WTC11 (cell line): ENCODE results near the gene COL20A1. TPM values are rescaled to one million over a fixed set of nuclear protein-coding genes. Genes with fewer than 3 reads are reported as not detected.

Source experiments
- ATAC-seq: fragments of 200-7000 bp; cut with Tn5 transposase; 2 replicates; pipeline ENCODE4 v1.10.0; 2021; ENCODE audit warnings: mild to moderate bottlenecking, moderate library complexity
- CTCF ChIA-PET: fragments of 300-600 bp; sonication (Branson Sonifier 250); formaldehyde crosslinking; loops from one replicate; lab custom pipeline; 2021; ENCODE audit warnings: antibody characterized with exemption; lab: Charles Lee
- POLR2A ChIA-PET: fragments of 350-600 bp; sonication (Branson Sonifier 250); formaldehyde crosslinking; loops from one replicate; lab custom pipeline; 2021; ENCODE audit warnings: antibody characterized with exemption; lab: Charles Lee
- DNase-seq: peaks from one replicate; pipeline ENCODE4 v3.0.0; 2021; ENCODE audit warnings: low spot score
- H3K27ac Mint-ChIP-seq: 2 replicates; pipeline ENCODE4 v1.8.0; 2021; ENCODE audit warnings: mixed read lengths
- H3K27me3 Mint-ChIP-seq: 2 replicates; pipeline ENCODE4 v1.8.0; 2021; ENCODE audit warnings: low read depth, mild to moderate bottlenecking, moderate library complexity, mixed read lengths
- H3K36me3 Mint-ChIP-seq: 2 replicates; pipeline ENCODE4 v1.8.0; 2021; ENCODE audit warnings: mixed read lengths
- H3K4me1 Mint-ChIP-seq: 2 replicates; pipeline ENCODE4 v1.8.0; 2022; ENCODE audit warnings: mixed read lengths
- H3K4me3 Mint-ChIP-seq: 2 replicates; pipeline ENCODE4 v1.8.0; 2021; ENCODE audit warnings: mild to moderate bottlenecking, moderate library complexity, mixed read lengths
- H3K9me3 Mint-ChIP-seq: 2 replicates; pipeline ENCODE4 v1.8.0; 2021; ENCODE audit warnings: mixed read lengths
- ATF1 ChIP-seq: sonication (generic); formaldehyde crosslinking; IDR thresholded peaks from 2 replicates; pipeline ENCODE4 v1.8.1; 2023; ENCODE audit warnings: mild to moderate bottlenecking, moderate library complexity, missing genetic modification reagents
- EMX1 ChIP-seq: fragments of 250-450 bp; sonication (Bioruptor Pico); IDR thresholded peaks from 2 replicates; pipeline ENCODE4 v1.8.0; 2021; ENCODE audit warnings: mild to moderate bottlenecking
- ESRRA ChIP-seq: sonication (generic); formaldehyde crosslinking; IDR thresholded peaks from 2 replicates; pipeline ENCODE4 v1.8.1; 2022; ENCODE audit warnings: mild to moderate bottlenecking, missing genetic modification reagents, borderline replicate concordance
- FOXJ3 ChIP-seq: sonication (generic); formaldehyde crosslinking; IDR thresholded peaks from 2 replicates; pipeline ENCODE4 v1.9.0; 2021; ENCODE audit warnings: missing genetic modification reagents, mild to moderate bottlenecking, borderline replicate concordance
- FOXP4 ChIP-seq: sonication (generic); formaldehyde crosslinking; IDR thresholded peaks from 2 replicates; pipeline ENCODE4 v1.8.0; 2022; ENCODE audit warnings: mild to moderate bottlenecking, missing genetic modification reagents
- NFE2L1 ChIP-seq: sonication (generic); formaldehyde crosslinking; IDR thresholded peaks from 2 replicates; pipeline ENCODE4 v1.8.1; 2023; ENCODE audit warnings: missing genetic modification reagents
- PREB ChIP-seq: sonication (generic); formaldehyde crosslinking; IDR thresholded peaks from 2 replicates; pipeline ENCODE4 v1.8.1; 2022; ENCODE audit warnings: mild to moderate bottlenecking, missing genetic modification reagents, moderate library complexity, borderline replicate concordance
- ZNF138 ChIP-seq: sonication (generic); formaldehyde crosslinking; conservative IDR thresholded peaks from 2 replicates; pipeline ENCODE4 v1.8.1; 2022; ENCODE audit warnings: mild to moderate bottlenecking, moderate library complexity, missing genetic modification reagents
- ZNF281 ChIP-seq: sonication (generic); formaldehyde crosslinking; IDR thresholded peaks from 2 replicates; pipeline ENCODE4 v1.8.0; 2023; ENCODE audit warnings: mild to moderate bottlenecking, missing genetic modification reagents
- ZNF317 ChIP-seq: sonication (generic); formaldehyde crosslinking; IDR thresholded peaks from 2 replicates; pipeline ENCODE4 v1.8.1; 2023; ENCODE audit warnings: low read depth, mild to moderate bottlenecking, moderate library complexity, missing genetic modification reagents, borderline replicate concordance
- ZNF396 ChIP-seq: fragments of 250-450 bp; sonication (Bioruptor Pico); IDR thresholded peaks from 2 replicates; pipeline ENCODE4 v1.8.0; 2021; ENCODE audit warnings: mild to moderate bottlenecking, moderate library complexity, borderline replicate concordance
- ZNF416 ChIP-seq: fragments of 250-450 bp; sonication (Bioruptor Pico); IDR thresholded peaks from 2 replicates; pipeline ENCODE4 v1.9.0; 2021; ENCODE audit warnings: mild to moderate bottlenecking, inconsistent platforms
- total RNA-seq: library from RNA; stranded (reverse); gene quantifications from 3 replicates; pipeline ENCODE4 v1.2.3, GENCODE V29; 2021
- TF ChIP-seq, protein P1 (sequence below): fragments of 250-450 bp; sonication (Bioruptor Pico); IDR thresholded peaks from 2 replicates; pipeline ENCODE4 v1.9.0; 2021; ENCODE audit warnings: mild to moderate bottlenecking
- TF ChIP-seq, protein P2 (sequence below): sonication (generic); formaldehyde crosslinking; IDR thresholded peaks from 2 replicates; pipeline ENCODE4 v1.8.0; 2023; ENCODE audit warnings: missing genetic modification reagents
- TF ChIP-seq, protein P3 (sequence below): sonication (generic); formaldehyde crosslinking; conservative IDR thresholded peaks from 2 replicates; pipeline ENCODE4 v1.8.1; 2023; ENCODE audit warnings: mild to moderate bottlenecking, low read depth, missing genetic modification reagents, moderate library complexity
- TF ChIP-seq, protein P4 (sequence below): fragments of 200-600 bp; IDR thresholded peaks from 2 replicates; pipeline ENCODE4 v1.8.0; 2022; ENCODE audit warnings: antibody characterized with exemption
- TF ChIP-seq, protein P5 (sequence below): sonication (generic); formaldehyde crosslinking; IDR thresholded peaks from 2 replicates; pipeline ENCODE4 v1.8.0; 2022; ENCODE audit warnings: mild to moderate bottlenecking, missing genetic modification reagents

The COL20A1 gene
- total RNA-seq, 1 experiment from 2014 or later = 1.3 TPM

- H3K27ac Mint-ChIP-seq = no peak overlapping the region
- POLR2A ChIA-PET = interaction anchor here (1.2 kb wide), 1 partner anchor 72 kb away, joined by 3 read pairs; no protein-coding TSS in a partner anchor
- no peak for TF ChIP-seq NFE2L1 (CRISPR knock-in tag)
- no peak for TF ChIP-seq ATF1
- TF ChIP-seq, protein P1, sequence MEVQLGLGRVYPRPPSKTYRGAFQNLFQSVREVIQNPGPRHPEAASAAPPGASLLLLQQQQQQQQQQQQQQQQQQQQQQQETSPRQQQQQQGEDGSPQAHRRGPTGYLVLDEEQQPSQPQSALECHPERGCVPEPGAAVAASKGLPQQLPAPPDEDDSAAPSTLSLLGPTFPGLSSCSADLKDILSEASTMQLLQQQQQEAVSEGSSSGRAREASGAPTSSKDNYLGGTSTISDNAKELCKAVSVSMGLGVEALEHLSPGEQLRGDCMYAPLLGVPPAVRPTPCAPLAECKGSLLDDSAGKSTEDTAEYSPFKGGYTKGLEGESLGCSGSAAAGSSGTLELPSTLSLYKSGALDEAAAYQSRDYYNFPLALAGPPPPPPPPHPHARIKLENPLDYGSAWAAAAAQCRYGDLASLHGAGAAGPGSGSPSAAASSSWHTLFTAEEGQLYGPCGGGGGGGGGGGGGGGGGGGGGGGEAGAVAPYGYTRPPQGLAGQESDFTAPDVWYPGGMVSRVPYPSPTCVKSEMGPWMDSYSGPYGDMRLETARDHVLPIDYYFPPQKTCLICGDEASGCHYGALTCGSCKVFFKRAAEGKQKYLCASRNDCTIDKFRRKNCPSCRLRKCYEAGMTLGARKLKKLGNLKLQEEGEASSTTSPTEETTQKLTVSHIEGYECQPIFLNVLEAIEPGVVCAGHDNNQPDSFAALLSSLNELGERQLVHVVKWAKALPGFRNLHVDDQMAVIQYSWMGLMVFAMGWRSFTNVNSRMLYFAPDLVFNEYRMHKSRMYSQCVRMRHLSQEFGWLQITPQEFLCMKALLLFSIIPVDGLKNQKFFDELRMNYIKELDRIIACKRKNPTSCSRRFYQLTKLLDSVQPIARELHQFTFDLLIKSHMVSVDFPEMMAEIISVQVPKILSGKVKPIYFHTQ = no peak
- no peak for TF ChIP-seq ZNF138 (CRISPR knock-in tag)
- TF ChIP-seq, protein P2, sequence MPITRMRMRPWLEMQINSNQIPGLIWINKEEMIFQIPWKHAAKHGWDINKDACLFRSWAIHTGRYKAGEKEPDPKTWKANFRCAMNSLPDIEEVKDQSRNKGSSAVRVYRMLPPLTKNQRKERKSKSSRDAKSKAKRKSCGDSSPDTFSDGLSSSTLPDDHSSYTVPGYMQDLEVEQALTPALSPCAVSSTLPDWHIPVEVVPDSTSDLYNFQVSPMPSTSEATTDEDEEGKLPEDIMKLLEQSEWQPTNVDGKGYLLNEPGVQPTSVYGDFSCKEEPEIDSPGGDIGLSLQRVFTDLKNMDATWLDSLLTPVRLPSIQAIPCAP (CRISPR knock-in tag) = no peak
- TF ChIP-seq ZNF317 (CRISPR knock-in tag) = no peak
- no peak for TF ChIP-seq FOXJ3 (CRISPR knock-in tag)
- no peak for TF ChIP-seq EMX1 (CRISPR knock-in tag)
- TF ChIP-seq PREB = no peak
- TF ChIP-seq ESRRA (CRISPR knock-in tag) = no peak
- TF ChIP-seq ZNF416 = no peak
- TF ChIP-seq FOXP4 = no peak
- TF ChIP-seq ZNF396 (CRISPR knock-in tag) = no peak
- TF ChIP-seq, protein P3, sequence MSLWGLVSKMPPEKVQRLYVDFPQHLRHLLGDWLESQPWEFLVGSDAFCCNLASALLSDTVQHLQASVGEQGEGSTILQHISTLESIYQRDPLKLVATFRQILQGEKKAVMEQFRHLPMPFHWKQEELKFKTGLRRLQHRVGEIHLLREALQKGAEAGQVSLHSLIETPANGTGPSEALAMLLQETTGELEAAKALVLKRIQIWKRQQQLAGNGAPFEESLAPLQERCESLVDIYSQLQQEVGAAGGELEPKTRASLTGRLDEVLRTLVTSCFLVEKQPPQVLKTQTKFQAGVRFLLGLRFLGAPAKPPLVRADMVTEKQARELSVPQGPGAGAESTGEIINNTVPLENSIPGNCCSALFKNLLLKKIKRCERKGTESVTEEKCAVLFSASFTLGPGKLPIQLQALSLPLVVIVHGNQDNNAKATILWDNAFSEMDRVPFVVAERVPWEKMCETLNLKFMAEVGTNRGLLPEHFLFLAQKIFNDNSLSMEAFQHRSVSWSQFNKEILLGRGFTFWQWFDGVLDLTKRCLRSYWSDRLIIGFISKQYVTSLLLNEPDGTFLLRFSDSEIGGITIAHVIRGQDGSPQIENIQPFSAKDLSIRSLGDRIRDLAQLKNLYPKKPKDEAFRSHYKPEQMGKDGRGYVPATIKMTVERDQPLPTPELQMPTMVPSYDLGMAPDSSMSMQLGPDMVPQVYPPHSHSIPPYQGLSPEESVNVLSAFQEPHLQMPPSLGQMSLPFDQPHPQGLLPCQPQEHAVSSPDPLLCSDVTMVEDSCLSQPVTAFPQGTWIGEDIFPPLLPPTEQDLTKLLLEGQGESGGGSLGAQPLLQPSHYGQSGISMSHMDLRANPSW (CRISPR knock-in tag) = no peak
- H3K27me3 Mint-ChIP-seq = peaks cover 51% of the 10 kb centered on the region
- CTCF ChIA-PET = interaction anchor here (1.3 to 7.2 kb wide), 5 partner anchors 9 to 219 kb away, joined by 3 to 173 read pairs (median 5); partner anchors contain the start of gene BIRC7
- H3K9me3 Mint-ChIP-seq = no peaks in the 10 kb centered on the region
- no peaks in the 10 kb centered on the region for H3K36me3 Mint-ChIP-seq
- no peak overlapping the region for H3K4me3 Mint-ChIP-seq
- DNase-seq (no peak), ATAC-seq (no peak)
- peaks cover 27% of the 10 kb centered on the region for H3K4me1 Mint-ChIP-seq
Measured at GRCh38 chr20:63252284-63252711, 40.7 kb upstream of the COL20A1 start.

DNA sequence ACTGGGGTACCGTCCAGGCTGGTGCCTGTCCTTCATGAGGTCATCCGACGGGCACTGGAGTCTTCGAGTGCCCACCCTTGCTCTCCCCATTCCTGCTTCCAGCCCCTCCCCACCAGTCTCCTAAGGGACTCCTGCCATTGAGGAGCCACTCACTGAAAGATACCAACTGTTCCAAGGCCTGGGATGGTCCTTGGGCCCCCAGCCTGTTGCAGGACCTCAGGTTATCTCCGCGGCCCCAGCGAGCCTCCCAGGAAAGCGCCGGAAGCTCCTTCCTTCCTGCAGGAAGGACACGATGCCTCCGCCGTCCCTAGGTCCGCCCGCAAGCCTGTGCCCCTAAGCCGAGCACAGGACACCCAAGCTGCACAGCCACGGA is 39.9 kb upstream of the COL20A1 start:
- H3K27ac Mint-ChIP-seq = no peak overlapping the region
- peak overlapping the region; percentile 62 for H3K4me3 Mint-ChIP-seq
- peaks cover 51% of the 10 kb centered on the region for H3K27me3 Mint-ChIP-seq
- H3K36me3 Mint-ChIP-seq = no peaks in the 10 kb centered on the region
- peak; percentile 41 for DNase-seq
- POLR2A ChIA-PET = interaction anchor here (0.6 to 1.3 kb wide), 3 partner anchors 18 to 73 kb away, joined by 3 to 5 read pairs (median 4); partner anchors contain the start of gene BIRC7
- H3K4me1 Mint-ChIP-seq = peaks cover 27% of the 10 kb centered on the region
- TF ChIP-seq, protein P4, sequence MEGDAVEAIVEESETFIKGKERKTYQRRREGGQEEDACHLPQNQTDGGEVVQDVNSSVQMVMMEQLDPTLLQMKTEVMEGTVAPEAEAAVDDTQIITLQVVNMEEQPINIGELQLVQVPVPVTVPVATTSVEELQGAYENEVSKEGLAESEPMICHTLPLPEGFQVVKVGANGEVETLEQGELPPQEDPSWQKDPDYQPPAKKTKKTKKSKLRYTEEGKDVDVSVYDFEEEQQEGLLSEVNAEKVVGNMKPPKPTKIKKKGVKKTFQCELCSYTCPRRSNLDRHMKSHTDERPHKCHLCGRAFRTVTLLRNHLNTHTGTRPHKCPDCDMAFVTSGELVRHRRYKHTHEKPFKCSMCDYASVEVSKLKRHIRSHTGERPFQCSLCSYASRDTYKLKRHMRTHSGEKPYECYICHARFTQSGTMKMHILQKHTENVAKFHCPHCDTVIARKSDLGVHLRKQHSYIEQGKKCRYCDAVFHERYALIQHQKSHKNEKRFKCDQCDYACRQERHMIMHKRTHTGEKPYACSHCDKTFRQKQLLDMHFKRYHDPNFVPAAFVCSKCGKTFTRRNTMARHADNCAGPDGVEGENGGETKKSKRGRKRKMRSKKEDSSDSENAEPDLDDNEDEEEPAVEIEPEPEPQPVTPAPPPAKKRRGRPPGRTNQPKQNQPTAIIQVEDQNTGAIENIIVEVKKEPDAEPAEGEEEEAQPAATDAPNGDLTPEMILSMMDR = no peak
- TF ChIP-seq ZNF281 = 0 out of 2 replicates have a peak, but pooled peaks have one; percentile 28
- TF ChIP-seq, protein P5, sequence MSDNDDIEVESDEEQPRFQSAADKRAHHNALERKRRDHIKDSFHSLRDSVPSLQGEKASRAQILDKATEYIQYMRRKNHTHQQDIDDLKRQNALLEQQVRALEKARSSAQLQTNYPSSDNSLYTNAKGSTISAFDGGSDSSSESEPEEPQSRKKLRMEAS (CRISPR knock-in tag) = peak; percentile 67; the same call in 1 of the 2 replicates
- peak; percentile 40 for ATAC-seq
- CTCF ChIA-PET = interaction anchor here (0.5 to 7.2 kb wide), 15 partner anchors 8 to 285 kb away, joined by 3 to 173 read pairs (median 4); partner anchors contain the start of genes BIRC7 and CHRNA4
- H3K9me3 Mint-ChIP-seq = no peaks in the 10 kb centered on the region
